SIG-M5 treated with dmso at 0.1 percent for 504 hours (cell line): ENCODE measurements around the gene FAM83C.

Source experiments
- DNase-seq: peaks from one replicate; lab custom pipeline; 2025; ENCODE audit not compliant: unreplicated experiment; lab: John Stamatoyannopoulos, UW

FAM83C gene

GRCh38 chr20:35238735-35239134 lies 53.5 kb downstream of the FAM83C start:
- DNase-seq = no peak

- DNase-seq = peak; percentile 98
These were observed 54.1 kb downstream of the FAM83C start for GRCh38 chr20:35238170-35238569.

GRCh38 chr20:35237486-35237885 lies 54.7 kb downstream of the FAM83C start:
- DNase-seq = no peak

- no peak for DNase-seq
These were observed 56.3 kb downstream of the FAM83C start for GRCh38 chr20:35235881-35236280.
